Thymus (tissue), 11 donors: ENCODE data around the gene SLC6A4. TPM values are rescaled to one million over a fixed set of nuclear protein-coding genes. Genes with fewer than 3 reads are reported as not detected.

Source experiments
- DNase-seq, 9 donors: peaks; one replicate each; pipeline ENCODE4 v3.0.0-alpha.2; 2013; ENCODE audit warnings: low spot score in 9 of 9, low read depth in 6 of 9, missing footprints in 1 of 9
- H3K27ac ChIP-seq, 2 donors: one replicate each; pipeline ENCODE4 v1.5.1; 2013; ENCODE audit warnings: control low read depth in 1 of 2, low read depth in 1 of 2, low read length in 1 of 2, mild to moderate bottlenecking in 1 of 2, moderate library complexity in 1 of 2
- H3K27me3 ChIP-seq, 2 donors: one replicate each; pipeline ENCODE4 v1.5.1; 2013; ENCODE audit warnings: low read length in 1 of 2; ENCODE audit not compliant: control insufficient read depth in 2 of 2, insufficient read depth in 1 of 2
- H3K36me3 ChIP-seq, 2 donors: one replicate each; pipeline ENCODE4 v1.5.1; 2013; ENCODE audit warnings: low read length in 1 of 2, mild to moderate bottlenecking in 1 of 2, moderate library complexity in 1 of 2; ENCODE audit not compliant: control insufficient read depth in 2 of 2, insufficient read depth in 2 of 2
- H3K4me1 ChIP-seq, 2 donors: one replicate each; pipeline ENCODE4 v1.5.1; 2013; ENCODE audit warnings: low read length in 2 of 2; ENCODE audit not compliant: control insufficient read depth in 2 of 2, insufficient read depth in 2 of 2
- H3K4me3 ChIP-seq, 2 donors: one replicate each; pipeline ENCODE4 v1.5.1; 2013; ENCODE audit warnings: low read length in 2 of 2, control low read depth in 1 of 2, mild to moderate bottlenecking in 1 of 2
- H3K9me3 ChIP-seq, 2 donors: one replicate each; pipeline ENCODE4 v1.5.1; 2013; ENCODE audit warnings: low read length in 1 of 2, mild to moderate bottlenecking in 1 of 2; ENCODE audit not compliant: control insufficient read depth in 2 of 2, insufficient read depth in 1 of 2
- WGBS: extraction: QIAGEN DNeasy Blood & Tissue Kit; methylation state at CpG from one replicate; pipeline ENCODE4 v1.1.7; 2013; 5-methylcytosine and 5-hydroxymethylcytosine counted together
- polyA plus RNA-seq: library from polyadenylated mRNA; stranded (reverse); fragments of 200-250 nt; gene quantifications from one replicate; pipeline ENCODE4 v1.2.3, GENCODE V29; 2013
- total RNA-seq: library from RNA; stranded (reverse); fragments of 120-200 nt; gene quantifications from one replicate; pipeline ENCODE4 v1.2.4, GENCODE V29; 2013
- donor health status: healthy.

SLC6A4 gene
- total and polyA plus RNA-seq, 2 donors, result 0.14 to 0.19 TPM

GRCh38 chr17:30226878-30227277, 8.6 kb downstream of the SLC6A4 start:
- Histone ChIP-seq H3K27me3 (peaks cover 3 to 19% of the 10 kb centered on the region in 2 donors), H3K36me3 (no peaks in the 10 kb centered on the region), H3K27ac (no peak overlapping the region), H3K9me3 (no peaks in the 10 kb centered on the region), H3K4me3 (no peak overlapping the region), H3K4me1 (no peaks in the 10 kb centered on the region)
- 95% methylated on average over 10 of the region's 10 CpGs for WGBS
- no peak for DNase-seq

GRCh38 chr17:30225919-30226553, 9.5 kb downstream of the SLC6A4 start:
- Histone ChIP-seq H3K4me3 (no peak overlapping the region), H3K27ac (no peak overlapping the region), H3K36me3 (no peaks in the 10 kb centered on the region), H3K27me3 (peaks cover 0 to 15% of the 10 kb centered on the region in 2 donors), H3K4me1 (no peaks in the 10 kb centered on the region), H3K9me3 (no peaks in the 10 kb centered on the region)
- WGBS, result 91% methylated on average over 15 of the region's 15 CpGs
- DNase-seq, result no peak

GRCh38 chr17:30225112-30225511, 10.4 kb downstream of the SLC6A4 start:
- Histone ChIP-seq H3K4me3 (no peak overlapping the region), H3K4me1 (no peaks in the 10 kb centered on the region), H3K27ac (no peak overlapping the region), H3K36me3 (no peaks in the 10 kb centered on the region), H3K9me3 (no peaks in the 10 kb centered on the region), H3K27me3 (peaks cover 0 to 9% of the 10 kb centered on the region in 2 donors)
- no peak for DNase-seq
- WGBS, result 85% methylated on average over 3 of the region's 3 CpGs

GRCh38 chr17:30224419-30224960, 11.0 kb downstream of the SLC6A4 start:
- Histone ChIP-seq H3K4me1 (no peaks in the 10 kb centered on the region), H3K9me3 (no peaks in the 10 kb centered on the region), H3K4me3 (no peak overlapping the region), H3K36me3 (no peaks in the 10 kb centered on the region), H3K27me3 (peaks cover 0 to 8% of the 10 kb centered on the region in 2 donors), H3K27ac (no peak overlapping the region)
- DNase-seq, result no peak
- WGBS, result 90% methylated on average over 8 of the region's 8 CpGs

GRCh38 chr17:30222721-30223175, 12.7 kb downstream of the SLC6A4 start:
- peaks cover 0 to 2% of the 10 kb centered on the region in 2 donors for H3K27me3 ChIP-seq
- no peak overlapping the region for H3K27ac ChIP-seq
- WGBS, result 96% methylated on average over 13 of the region's 13 CpGs
- no peak overlapping the region for H3K4me3 ChIP-seq
- H3K36me3 ChIP-seq, result no peaks in the 10 kb centered on the region
- H3K9me3 ChIP-seq, result peaks cover 0 to 5% of the 10 kb centered on the region in 2 donors
- H3K4me1 ChIP-seq, result no peaks in the 10 kb centered on the region
- DNase-seq, result no peak

- H3K36me3 ChIP-seq, result no peaks in the 10 kb centered on the region
- H3K4me3 ChIP-seq, result no peak overlapping the region
- DNase-seq, result no peak
- no peaks in the 10 kb centered on the region for H3K4me1 ChIP-seq
- no peak overlapping the region for H3K27ac ChIP-seq
- peaks cover 0 to 5% of the 10 kb centered on the region in 2 donors for H3K9me3 ChIP-seq
- peaks cover 0 to 2% of the 10 kb centered on the region in 2 donors for H3K27me3 ChIP-seq
- 94% methylated on average over 4 of the region's 4 CpGs for WGBS
Observed at GRCh38 chr17:30222251-30222650, 13.2 kb downstream of the SLC6A4 start.

- no peak for DNase-seq
- Histone ChIP-seq H3K4me1 (no peaks in the 10 kb centered on the region), H3K4me3 (no peak overlapping the region), H3K9me3 (peaks cover 0 to 5% of the 10 kb centered on the region in 2 donors), H3K27me3 (peaks cover 0 to 2% of the 10 kb centered on the region in 2 donors), H3K27ac (no peak overlapping the region), H3K36me3 (no peaks in the 10 kb centered on the region)
- 97% methylated on average over 10 of the region's 10 CpGs for WGBS
Observed at GRCh38 chr17:30221346-30221745, 14.2 kb downstream of the SLC6A4 start.

GRCh38 chr17:30220414-30220813, 15.1 kb downstream of the SLC6A4 start:
- H3K9me3 ChIP-seq, result peaks cover 0 to 5% of the 10 kb centered on the region in 2 donors
- no peaks in the 10 kb centered on the region for H3K4me1 ChIP-seq
- DNase-seq, result no peak
- 96% methylated on average over 5 of the region's 5 CpGs for WGBS
- no peak overlapping the region for H3K4me3 ChIP-seq
- no peaks in the 10 kb centered on the region for H3K27me3 ChIP-seq
- no peak overlapping the region for H3K27ac ChIP-seq
- H3K36me3 ChIP-seq, result no peaks in the 10 kb centered on the region

- Histone ChIP-seq H3K4me1 (no peaks in the 10 kb centered on the region), H3K9me3 (peaks cover 0 to 5% of the 10 kb centered on the region in 2 donors), H3K27me3 (no peaks in the 10 kb centered on the region), H3K4me3 (no peak overlapping the region), H3K36me3 (no peaks in the 10 kb centered on the region), H3K27ac (no peak overlapping the region)
- WGBS, result 88% methylated on average over 7 of the region's 7 CpGs
- DNase-seq, result no peak
Observed at GRCh38 chr17:30219833-30220232, 15.7 kb downstream of the SLC6A4 start.
